ENCODE measurements around the gene IL25.

GRCh38 chr14:23378612-23379220 is 6.1 kb downstream of the IL25 start:
- TF ChIP-seq, protein P1, sequence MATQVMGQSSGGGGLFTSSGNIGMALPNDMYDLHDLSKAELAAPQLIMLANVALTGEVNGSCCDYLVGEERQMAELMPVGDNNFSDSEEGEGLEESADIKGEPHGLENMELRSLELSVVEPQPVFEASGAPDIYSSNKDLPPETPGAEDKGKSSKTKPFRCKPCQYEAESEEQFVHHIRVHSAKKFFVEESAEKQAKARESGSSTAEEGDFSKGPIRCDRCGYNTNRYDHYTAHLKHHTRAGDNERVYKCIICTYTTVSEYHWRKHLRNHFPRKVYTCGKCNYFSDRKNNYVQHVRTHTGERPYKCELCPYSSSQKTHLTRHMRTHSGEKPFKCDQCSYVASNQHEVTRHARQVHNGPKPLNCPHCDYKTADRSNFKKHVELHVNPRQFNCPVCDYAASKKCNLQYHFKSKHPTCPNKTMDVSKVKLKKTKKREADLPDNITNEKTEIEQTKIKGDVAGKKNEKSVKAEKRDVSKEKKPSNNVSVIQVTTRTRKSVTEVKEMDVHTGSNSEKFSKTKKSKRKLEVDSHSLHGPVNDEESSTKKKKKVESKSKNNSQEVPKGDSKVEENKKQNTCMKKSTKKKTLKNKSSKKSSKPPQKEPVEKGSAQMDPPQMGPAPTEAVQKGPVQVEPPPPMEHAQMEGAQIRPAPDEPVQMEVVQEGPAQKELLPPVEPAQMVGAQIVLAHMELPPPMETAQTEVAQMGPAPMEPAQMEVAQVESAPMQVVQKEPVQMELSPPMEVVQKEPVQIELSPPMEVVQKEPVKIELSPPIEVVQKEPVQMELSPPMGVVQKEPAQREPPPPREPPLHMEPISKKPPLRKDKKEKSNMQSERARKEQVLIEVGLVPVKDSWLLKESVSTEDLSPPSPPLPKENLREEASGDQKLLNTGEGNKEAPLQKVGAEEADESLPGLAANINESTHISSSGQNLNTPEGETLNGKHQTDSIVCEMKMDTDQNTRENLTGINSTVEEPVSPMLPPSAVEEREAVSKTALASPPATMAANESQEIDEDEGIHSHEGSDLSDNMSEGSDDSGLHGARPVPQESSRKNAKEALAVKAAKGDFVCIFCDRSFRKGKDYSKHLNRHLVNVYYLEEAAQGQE (IDR thresholded peaks at IDR 0.05; ENCODE audit: low read depth, low read length): no peak
- TF ChIP-seq EP300 (IDR thresholded peaks at IDR 0.05; ENCODE audit: borderline replicate concordance in 1 of 2, low read depth in 1 of 2, low read length in 1 of 2) (no peak), CTCF (IDR thresholded peaks at IDR 0.05) (no peak), POLR2AphosphoS5 (IDR thresholded peaks at IDR 0.05; ENCODE audit: low read depth, low read length) (no peak), MXI1 (IDR thresholded peaks at IDR 0.05; ENCODE audit: low read depth, low read length) (no peak), NRF1 (IDR thresholded peaks at IDR 0.05; ENCODE audit: low read depth, low read length) (no peak), GABPA (IDR thresholded peaks at IDR 0.05; ENCODE audit: low read depth) (no peak), EZH2phosphoT487 (IDR thresholded peaks at IDR 0.05; ENCODE audit: borderline replicate concordance, low read depth) (no peak), RFX5 (IDR thresholded peaks at IDR 0.05; ENCODE audit: low read length) (no peak), TAF1 (IDR thresholded peaks at IDR 0.05; ENCODE audit: borderline replicate concordance, low read depth, low read length) (no peak), FOXM1 (IDR thresholded peaks at IDR 0.05; ENCODE audit: low read depth) (no peak), GATA2 (CRISPR knock-in tag; IDR thresholded peaks at IDR 0.05) (no peak), SIN3A (IDR thresholded peaks at IDR 0.05; ENCODE audit: borderline replicate concordance, low read depth, low read length) (no peak)
